Body of pancreas (tissue), 4 donors: ENCODE results near the gene FAM43B.

Experiments
- POLR2A ChIP-seq, 3 donors: fragments of 450-650 bp; IDR thresholded peaks; one replicate each; pipeline ENCODE4 v1.6.1; 2016; ENCODE audit warnings: antibody characterized with exemption in 3 of 3, mild to moderate bottlenecking in 2 of 3
- TF ChIP-seq, protein P1 (sequence below), 7 experiments: fragments of 450-650 bp in 4 of 7; fragments of 200-600 bp in 3 of 7; sonication (generic) in 3 of 7; IDR thresholded peaks; one replicate each; pipeline ENCODE4 v1.5.1; 2016 to 2019; ENCODE audit warnings: antibody characterized with exemption in 7 of 7

DNA sequence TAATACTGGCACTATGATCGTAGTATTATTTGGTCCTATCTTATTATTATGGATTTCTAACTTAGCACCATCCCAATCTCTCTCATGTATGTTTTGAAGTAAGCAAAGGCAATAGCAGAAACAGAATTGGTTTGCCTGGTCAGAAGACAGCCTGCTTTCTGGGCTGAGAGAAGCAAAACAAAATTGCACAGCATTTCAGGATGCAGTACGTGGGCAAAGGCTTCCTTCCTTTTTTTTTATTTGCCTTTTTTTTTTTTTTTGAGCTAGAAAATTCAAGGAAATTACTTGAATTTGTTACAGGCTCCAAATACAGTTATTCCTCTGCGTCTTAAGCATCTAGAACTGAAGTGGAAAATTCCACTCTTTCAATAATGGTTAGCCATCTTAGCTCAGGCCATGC is 45.3 kb downstream of the FAM43B start:
- TF ChIP-seq, protein P1, sequence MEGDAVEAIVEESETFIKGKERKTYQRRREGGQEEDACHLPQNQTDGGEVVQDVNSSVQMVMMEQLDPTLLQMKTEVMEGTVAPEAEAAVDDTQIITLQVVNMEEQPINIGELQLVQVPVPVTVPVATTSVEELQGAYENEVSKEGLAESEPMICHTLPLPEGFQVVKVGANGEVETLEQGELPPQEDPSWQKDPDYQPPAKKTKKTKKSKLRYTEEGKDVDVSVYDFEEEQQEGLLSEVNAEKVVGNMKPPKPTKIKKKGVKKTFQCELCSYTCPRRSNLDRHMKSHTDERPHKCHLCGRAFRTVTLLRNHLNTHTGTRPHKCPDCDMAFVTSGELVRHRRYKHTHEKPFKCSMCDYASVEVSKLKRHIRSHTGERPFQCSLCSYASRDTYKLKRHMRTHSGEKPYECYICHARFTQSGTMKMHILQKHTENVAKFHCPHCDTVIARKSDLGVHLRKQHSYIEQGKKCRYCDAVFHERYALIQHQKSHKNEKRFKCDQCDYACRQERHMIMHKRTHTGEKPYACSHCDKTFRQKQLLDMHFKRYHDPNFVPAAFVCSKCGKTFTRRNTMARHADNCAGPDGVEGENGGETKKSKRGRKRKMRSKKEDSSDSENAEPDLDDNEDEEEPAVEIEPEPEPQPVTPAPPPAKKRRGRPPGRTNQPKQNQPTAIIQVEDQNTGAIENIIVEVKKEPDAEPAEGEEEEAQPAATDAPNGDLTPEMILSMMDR (IDR thresholded peaks at IDR 0.05) = no peak
- TF ChIP-seq POLR2A (IDR thresholded peaks at IDR 0.05) = no peak
